HG02884 (cell line): ENCODE results near the gene ITIH2.

Source experiments
- ATAC-seq: cut with Tn5 transposase; IDR thresholded peaks from one replicate; pipeline ENCODE4 v1.9.1; 2021; ENCODE audit warnings: mild to moderate bottlenecking, moderate library complexity; ENCODE audit not compliant: unreplicated experiment

Gene ITIH2

DNA sequence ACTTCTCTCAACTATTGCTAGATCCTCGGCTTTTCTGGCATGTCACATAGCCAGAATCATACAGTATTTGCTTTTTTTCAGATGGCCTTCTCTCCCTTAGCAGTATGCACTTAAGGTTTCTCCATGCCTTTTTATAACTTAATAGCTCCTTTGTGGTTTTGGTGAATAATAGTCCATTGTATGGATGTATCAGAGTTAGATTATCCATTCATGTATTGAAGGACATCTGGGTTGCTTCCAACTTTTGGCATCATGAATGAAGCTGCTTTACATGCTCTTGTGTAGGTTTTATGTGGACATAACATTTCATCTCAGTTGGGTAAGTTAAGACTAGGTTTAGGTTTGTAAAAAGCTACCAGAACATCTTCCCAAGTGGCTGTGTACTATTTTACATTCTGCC, 89.4 kb downstream of the ITIH2 start:
- no peak for ATAC-seq

DNA sequence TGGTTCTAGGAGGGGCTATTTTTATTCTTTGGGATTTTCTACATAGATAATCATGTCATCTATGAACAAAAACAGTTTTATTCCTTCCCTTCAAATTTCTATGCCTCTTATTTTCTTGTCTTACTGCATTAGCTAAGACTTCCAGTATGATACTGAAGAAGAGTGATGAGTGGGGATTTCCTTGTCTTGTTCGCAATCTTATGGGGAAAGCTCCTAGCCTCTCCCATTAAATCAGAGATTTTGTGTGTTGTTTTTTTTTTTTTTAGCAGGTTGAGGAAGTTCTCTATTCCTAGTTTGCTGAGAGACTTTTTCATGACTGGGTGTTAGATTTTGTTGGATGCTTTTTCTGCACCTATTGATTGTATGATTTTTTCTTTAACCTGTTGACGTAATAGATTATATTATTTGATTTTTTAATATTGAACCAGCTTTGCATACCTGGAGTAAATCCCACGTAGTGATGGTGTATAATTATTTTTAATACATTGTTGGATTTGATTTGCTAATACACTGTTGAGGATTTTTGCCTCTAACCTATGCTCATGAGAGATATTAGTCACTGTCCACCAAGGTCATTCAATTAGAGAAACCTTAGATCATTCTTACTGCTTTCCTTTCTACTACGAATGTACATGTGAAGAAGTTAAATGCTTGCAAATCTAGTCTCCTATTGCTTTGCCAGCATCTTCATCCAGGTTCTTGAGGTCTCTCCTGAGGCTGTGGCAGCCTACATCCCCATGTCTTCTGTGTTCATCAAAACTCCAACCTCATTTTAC, 91.3 kb downstream of the ITIH2 start:
- no peak for ATAC-seq

GRCh38 chr10:7795605-7796004, 92.5 kb downstream of the ITIH2 start:
- ATAC-seq = no peak

DNA sequence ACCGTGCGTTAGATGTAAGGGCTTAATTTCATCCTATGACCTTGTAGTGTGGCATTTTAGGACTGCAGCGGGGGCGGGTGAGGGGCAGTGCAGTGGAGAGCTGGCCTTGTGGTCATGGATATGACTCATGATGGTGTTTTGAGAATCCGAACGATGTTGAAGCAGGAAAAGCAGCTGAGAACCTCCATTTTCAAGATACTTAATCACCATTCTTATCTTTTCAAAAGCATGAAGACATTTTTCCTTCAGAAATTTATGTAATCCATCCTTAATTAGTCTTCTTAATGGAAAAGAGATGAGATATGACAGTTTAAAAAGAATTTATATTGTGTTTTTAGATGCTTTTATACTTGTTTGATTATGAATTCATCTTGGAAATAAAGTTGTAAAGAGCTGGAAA, 94.5 kb downstream of the ITIH2 start:
- ATAC-seq = no peak
